HCT116 (cell line): Measurements from ENCODE around the gene TEKT2.

ENCODE experiments used
- CTCF ChIP-seq, 3 experiments: fragments of 200-600 bp in 1 of 3; sonication (generic) in 1 of 3; IDR thresholded peaks in 2 of 3; conservative IDR thresholded peaks in 1 of 3; 2 replicates each; pipeline ENCODE4 v1.5.1; 2012 to 2017; ENCODE audit warnings: low read depth in 2 of 3, low read length in 2 of 3, antibody characterized with exemption in 1 of 3, borderline replicate concordance in 1 of 3, control low read depth in 1 of 3, mild to moderate bottlenecking in 1 of 3, mixed read lengths in 1 of 3, mixed run types in 1 of 3, moderate library complexity in 1 of 3; ENCODE audit not compliant: insufficient read depth in 1 of 3
- EZH2phosphoT487 ChIP-seq: fragments of 200-600 bp; IDR thresholded peaks from 2 replicates; pipeline ENCODE4 v1.6.1; 2018; ENCODE audit warnings: antibody characterized with exemption, borderline replicate concordance
- SIN3A ChIP-seq: IDR thresholded peaks from 2 replicates; pipeline ENCODE4 v1.6.1; 2012; ENCODE audit warnings: low read depth
- YY1 ChIP-seq: IDR thresholded peaks from 2 replicates; pipeline ENCODE4 v1.6.1; 2011; ENCODE audit warnings: low read length, low read depth, moderate library complexity, mild to moderate bottlenecking; ENCODE audit not compliant: insufficient replicate concordance; ENCODE audit errors: extremely low read depth

GRCh38 chr1:36132029-36132428 lies 48.1 kb downstream of the TEKT2 start:
- TF ChIP-seq EZH2phosphoT487 (no peak), CTCF (IDR thresholded peaks at IDR 0.05 in 2 of 3, conservative IDR thresholded peaks at IDR 0.05 in 1 of 3; ENCODE audit: borderline replicate concordance in 1 of 3, insufficient read depth in 1 of 3, low read depth in 2 of 3, low read length in 2 of 3) (no peak), SIN3A (no peak), YY1 (no peak)
